Stimulated activated CD8-positive, alpha-beta memory T cell treated with anti-CD3 and anti-CD28 coated beads, Interleukin-4, amount 100 ng/mL, for 48 hours (primary cell): Measurements from ENCODE around the gene SCYL2.
A peak's percentile ranks its signal among the peaks of the same experiment; 100 is the strongest.
"Not testable (repeated sequence)": the region's sequence is repeated elsewhere in the genome, so short reads cannot be mapped to it uniquely, and the experiment has no call there.

Experiments
- DNase-seq: peaks from one replicate; pipeline ENCODE4 v3.0.0-alpha.2; 2020

SCYL2 gene, protein sequence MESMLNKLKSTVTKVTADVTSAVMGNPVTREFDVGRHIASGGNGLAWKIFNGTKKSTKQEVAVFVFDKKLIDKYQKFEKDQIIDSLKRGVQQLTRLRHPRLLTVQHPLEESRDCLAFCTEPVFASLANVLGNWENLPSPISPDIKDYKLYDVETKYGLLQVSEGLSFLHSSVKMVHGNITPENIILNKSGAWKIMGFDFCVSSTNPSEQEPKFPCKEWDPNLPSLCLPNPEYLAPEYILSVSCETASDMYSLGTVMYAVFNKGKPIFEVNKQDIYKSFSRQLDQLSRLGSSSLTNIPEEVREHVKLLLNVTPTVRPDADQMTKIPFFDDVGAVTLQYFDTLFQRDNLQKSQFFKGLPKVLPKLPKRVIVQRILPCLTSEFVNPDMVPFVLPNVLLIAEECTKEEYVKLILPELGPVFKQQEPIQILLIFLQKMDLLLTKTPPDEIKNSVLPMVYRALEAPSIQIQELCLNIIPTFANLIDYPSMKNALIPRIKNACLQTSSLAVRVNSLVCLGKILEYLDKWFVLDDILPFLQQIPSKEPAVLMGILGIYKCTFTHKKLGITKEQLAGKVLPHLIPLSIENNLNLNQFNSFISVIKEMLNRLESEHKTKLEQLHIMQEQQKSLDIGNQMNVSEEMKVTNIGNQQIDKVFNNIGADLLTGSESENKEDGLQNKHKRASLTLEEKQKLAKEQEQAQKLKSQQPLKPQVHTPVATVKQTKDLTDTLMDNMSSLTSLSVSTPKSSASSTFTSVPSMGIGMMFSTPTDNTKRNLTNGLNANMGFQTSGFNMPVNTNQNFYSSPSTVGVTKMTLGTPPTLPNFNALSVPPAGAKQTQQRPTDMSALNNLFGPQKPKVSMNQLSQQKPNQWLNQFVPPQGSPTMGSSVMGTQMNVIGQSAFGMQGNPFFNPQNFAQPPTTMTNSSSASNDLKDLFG

DNA sequence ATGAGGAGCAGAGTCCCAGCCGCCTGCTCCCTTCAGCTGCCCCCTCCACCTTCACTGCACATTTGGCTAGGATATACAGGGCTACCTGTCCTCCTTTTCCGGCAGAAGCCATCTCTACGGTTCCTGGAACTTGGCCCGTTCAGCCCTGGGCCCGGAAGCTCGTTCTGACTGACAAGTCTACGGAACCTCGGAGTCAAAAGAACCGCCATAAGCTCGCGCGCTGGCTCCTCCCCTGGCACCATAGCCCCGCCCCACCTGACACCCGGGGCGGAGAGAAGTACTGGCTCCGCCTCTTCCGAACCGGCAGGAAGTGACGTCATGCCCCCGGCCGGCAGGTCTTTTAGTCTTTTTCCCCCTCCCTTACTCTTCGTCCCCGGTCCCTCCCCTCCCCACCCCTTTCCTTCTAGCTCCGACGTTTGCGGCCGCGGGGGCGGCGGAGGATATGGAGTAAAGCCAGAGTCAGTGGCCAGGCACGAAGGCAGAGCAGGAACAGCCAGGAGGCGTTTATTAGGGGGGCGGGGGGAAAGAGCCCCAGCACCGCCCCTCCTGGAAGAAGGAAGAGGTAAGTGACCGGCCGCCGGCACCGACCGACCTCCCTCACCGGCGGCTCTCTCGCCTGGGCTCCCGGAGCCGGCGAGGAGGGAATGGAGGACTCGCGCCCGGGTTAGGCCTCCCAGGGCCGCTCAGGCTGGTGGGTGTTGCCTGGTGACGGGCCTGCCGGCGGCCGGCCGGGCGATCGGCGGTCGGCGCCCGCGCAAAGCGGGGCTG, at the start of gene SCYL2, which contains the start of gene DEPDC4:
TSS of gene SCYL2 (plus strand) at position 343 of the 768 bp plus-strand sequence. CDS start 15,794 bp downstream, outside the sequence.
TSS of gene DEPDC4 (minus strand) at position 245 of the 768 bp plus-strand sequence. CDS start at position 242, 3 bp downstream.
- peak; percentile 94 for DNase-seq

DNA sequence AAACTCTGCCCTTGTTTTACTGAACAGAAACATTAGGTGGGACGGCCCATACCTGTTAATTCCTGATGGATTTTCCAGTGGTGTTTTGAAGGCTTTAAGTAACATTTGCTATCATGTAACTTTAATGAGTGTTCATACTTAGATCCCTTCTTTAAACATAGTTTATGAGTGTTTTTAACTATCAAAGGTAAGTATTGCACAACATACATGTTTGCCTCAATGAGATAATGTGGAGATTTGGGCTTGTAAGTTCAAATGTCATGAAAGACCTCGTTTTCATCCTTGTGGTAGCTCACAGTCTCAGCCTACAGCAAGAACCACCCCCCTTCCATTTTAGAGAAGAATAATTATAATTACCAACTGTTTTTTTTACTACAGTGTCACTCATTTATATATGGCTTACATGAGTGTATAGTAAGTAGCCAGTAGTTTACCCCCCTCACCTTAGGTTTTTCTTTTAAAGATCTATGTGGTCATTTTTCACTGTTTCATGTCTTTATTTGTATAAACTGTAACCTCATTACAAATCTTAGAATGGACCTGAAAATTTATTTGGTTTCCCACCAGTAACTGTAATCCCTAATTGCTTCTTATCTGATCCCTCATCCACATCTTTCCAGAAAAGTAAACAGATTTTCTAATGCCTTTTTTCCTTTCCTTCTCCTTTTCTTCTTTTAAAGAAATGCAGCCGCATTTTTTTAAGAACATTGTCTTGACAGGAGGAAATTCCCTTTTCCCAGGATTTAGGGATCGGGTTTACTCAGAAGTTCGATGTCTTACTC, 47.5 kb upstream of the SCYL2 start:
- no peak for DNase-seq

DNA sequence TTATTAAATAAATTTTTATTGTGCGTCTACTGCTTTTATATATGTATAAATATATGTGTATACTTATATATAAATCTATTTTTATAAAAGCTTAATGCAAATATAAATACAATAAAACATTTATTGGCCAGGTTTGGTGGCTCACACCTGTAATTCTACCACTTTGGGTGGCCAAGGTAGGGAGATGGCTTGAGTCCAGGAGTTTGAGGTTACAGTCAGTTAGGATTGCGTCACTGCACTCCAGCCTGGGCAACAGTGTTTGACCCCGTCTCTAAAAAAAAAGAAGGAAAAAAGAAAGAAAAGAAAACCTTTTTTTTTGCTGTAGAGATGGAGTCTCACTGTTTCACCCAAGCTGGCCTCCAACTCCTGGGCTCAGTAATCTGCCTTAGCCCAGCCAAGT, 45.5 kb upstream of the SCYL2 start:
- no peak for DNase-seq

DNA sequence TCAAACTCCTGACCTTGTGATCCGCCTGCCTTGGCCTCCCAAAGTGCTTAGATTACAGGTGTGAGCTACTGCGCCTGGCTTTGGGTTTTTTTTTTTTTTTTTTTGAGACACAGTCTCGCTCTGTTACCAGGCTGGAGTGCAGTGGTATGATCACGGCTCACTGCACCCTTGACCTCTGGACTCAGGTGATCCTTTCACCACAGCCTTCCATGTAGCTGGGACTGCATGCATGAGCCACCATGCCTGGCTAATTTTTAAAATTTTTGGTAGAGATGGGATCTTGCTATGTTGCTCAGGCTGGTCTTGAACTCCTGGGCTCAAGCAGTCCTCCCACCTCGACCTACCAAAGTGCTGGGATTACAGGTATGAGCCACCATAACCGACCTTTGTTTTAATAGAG, 44.8 kb upstream of the SCYL2 start:
- not testable (repeated sequence) for DNase-seq

DNA sequence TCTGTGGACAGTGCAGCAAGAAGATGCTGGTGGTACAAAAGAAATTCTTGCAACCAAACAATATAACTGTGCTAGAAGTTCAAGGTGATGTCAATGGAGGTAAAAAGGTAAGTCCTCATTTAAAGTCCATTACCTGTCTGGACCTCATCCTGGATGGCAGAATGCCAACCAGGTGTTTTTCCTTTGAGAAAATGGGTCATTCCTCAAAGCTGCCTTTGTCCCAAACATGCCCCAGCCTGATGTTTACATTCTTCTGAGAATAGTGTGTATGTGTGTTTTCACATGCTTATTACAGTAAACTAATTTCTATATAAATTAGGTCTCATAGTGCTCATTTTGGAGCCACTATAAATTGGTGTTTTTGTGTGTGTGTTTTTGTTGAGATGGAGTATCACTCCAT, 41.5 kb upstream of the SCYL2 start:
- no peak for DNase-seq

DNA sequence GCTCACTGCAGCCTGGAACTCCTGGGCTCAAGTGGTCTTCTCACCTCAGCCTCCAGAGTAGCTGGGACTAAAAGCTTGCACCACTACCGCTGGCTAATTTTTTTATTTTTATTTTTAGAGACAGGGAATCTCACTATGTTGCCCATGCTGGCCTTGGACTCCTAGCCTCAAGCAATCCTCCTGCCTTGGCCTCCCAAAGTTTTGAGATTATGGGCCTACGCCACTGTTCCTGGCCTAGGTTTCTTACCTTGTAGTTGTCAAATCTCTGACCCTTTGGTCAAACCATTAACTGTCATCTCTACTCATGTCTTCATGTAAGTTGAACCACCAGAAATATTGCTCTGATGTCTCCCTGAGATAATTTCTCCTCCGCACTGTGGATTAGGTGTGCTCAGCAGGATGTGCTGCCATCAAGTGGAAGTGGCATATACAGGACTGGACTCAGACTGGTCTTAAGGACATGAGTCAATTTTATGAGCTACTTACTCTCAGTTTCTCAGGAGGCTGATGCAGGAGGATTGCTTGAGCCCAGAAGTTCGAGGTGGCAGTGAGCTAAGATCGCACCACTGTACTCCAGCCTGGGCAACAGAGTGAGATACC, 37.8 kb upstream of the SCYL2 start:
- no peak for DNase-seq

DNA sequence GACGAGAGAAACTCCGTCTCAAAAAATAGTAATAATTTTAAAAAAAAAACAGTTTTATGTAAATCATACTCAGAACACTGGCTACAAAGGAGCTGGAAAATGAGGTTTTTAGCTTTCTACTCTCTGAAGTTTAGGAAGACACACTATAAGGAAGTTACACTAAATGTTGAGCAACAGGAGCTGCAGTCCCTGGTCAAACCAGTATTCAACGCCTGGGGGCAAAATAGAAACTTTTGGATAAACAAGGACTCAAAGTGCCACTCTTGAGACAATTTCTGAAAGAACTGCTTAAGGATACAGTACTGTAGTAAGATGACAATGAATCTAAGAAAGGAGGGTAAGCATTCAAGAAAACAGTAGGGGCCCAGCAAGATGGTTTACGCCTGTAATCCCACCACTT, 37.1 kb upstream of the SCYL2 start:
- no peak for DNase-seq

DNA sequence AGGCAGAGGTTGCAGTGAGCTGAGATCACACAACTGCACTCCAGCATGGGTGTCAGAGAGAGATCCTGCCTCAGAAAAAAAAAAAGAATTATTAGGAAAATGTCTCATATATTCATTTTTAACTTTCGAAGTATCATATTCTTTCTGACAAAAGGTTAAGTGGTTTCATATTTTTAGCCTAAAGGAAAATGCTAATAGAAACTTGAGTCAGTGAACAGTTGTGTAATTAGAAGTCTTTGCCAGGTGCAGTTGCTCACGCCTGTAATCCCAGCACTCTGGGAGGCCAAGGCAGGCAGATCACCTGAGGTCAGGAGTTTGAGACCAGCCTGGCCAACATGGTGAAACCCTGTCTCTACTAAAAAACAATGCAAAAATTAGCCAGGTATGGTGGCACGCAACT, 35.1 kb upstream of the SCYL2 start:
- DNase-seq = not testable (repeated sequence)

DNA sequence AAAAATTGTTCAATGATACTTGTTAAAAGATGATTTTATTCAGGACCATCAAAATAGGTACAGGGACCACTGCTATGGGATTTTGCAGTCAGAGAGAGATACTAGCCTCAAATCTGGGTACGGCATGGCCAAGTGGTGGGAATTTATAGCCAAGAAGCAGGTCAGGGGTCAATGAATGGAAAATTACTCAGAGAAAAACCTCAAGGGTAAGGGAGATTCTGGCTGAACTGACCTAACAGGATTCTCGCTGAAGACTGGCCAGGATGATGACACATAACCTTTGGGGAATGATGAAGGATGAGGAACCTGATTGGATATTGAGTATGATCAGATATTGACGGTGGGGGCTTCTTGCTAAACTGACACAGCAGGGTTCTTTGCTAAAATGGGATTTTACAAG, 32.8 kb upstream of the SCYL2 start:
- no peak for DNase-seq

DNA sequence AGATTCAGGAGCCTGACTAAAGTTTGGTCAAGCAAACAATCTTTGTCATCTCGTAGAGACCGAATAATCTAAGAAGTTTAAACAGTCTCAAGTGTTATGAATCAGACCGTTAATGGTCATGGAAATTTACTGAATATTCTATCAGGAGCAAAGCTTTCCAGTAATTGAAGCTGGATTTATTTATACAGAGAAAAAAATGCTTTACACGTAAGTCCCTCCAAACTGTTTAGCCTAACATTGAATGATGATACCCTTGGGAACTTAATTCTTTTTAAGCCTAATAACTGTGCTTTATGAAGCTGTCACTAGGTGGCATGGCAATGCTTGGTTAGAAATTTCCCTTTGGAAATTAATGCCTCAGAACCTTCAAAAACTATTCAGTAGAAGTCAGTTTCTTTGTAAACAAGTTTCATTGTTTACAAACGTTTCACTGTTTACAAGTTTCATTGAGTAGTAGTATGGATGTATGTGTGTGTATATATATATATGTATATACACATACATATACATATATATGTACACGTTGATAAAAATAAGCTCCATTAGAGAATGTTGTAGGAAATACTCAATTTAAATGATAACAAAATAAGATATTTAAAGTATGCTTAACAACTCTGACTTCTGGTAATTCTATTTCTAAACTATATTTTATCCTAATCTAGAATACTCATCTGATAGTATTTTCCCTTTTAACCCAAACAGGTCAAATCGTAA, 32.2 kb upstream of the SCYL2 start:
- DNase-seq = no peak

DNA sequence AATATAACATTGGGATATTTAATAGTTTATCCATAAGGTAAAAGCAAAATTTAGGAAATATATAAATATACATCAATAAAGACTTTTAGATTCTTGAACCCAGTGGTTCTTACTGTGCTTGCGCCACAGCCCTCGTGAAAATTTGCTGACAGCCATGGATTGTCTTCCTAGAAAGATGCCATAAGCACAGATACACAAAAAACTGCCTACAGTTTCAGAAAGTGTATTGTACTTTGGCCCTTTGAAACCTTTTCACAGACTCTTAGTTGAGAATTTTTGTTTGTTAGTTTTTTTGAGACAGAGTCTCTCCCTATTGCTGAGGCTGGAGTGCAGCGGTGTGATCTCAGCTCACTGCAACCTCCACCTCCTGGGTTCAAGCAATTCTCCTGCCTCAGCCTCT, 28.2 kb upstream of the SCYL2 start:
- no peak for DNase-seq

DNA sequence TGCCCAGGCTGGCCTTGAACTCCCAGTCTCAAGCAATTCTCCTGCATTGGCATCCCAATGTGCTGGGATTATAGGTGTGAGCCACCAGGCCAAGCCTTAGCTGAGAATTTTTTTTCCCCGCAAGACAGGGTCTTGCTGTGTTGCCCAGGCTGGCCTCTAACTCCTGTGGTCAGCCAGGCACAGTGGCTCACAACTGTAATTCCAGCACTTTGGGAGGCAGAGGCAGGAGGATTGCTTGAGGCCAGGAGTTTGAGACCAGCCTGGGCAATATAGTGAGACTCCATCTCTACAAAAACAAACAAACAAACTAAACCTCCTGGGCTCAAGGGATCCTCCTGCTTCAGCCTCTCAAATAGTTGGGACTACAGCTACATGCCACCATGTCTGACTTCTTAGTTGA, 27.4 kb upstream of the SCYL2 start:
- DNase-seq = no peak

DNA sequence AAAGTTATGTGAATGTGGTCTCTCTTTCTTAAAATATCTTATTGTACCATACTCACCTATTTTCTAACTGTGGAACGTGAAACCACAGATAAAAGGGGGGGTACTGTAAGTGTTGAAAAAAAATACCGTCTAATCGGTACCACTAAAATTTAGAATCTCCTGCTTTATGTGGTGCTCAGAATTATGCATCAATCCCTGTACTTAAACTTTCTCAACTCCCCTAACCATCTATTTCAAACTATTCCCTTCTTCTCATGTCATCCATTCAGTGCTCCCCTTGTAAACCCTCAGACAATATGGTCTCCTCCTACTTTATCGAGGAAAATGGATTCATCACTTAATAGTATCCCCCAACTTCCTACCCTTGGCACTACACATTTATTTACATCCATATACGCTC, 23.8 kb upstream of the SCYL2 start:
- no peak for DNase-seq

DNA sequence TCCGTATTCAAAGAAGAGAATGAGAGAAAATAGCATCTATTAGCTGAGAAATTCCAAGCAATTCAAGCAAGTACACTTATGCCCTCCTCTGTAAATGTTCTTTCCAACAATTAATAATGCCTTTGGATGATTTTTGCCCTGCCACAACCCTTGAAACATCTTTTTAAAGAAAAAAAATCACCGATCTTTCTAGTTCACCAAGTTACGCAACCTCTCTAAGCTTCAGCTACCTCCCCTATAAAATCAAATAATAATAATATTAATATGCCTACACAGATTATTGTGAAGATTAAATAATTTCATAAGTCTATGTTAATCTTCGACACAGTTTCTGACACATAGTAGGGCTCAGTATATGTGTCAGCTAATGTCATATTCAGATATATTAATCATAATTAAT, 19.2 kb upstream of the SCYL2 start:
- no peak for DNase-seq

DNA sequence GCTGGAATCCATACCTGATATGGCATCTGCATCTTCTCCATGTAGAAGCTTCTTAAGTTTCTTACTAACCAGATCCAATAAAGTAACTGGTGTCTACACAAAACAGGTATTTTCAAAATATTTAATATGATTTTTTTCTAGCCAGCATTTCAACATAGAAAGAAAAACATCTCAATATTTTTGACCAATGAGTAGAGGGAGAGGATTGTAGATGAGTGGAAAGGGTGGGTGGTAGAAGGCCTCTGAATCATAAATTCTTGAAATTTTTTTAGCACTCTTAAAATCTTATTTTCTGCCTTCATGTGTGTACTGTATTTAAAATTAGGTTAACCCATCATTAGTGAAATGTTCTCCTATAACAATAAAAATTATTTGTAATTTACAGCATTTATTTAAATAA, 18.1 kb upstream of the SCYL2 start:
- DNase-seq = no peak

DNA sequence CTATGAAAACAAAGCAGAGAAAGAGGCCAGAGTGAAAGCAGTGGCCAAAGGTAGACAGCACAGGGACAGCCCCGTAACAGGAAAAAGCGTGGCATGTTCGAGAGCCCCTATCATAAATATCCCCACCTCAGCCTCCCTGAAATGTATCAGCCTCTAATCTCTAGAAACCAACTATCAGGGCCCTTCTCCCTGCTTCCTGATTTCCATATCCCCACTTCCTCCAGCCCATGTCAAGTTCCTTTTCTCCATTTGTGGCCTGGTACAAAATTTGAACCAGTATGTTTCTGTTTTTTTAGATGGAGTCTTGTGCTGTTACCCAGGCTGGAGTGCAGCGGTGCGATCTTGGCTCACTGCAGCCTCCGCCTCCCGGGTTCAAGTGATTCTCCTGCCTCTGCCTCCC, 17.0 kb upstream of the SCYL2 start:
- no peak for DNase-seq

DNA sequence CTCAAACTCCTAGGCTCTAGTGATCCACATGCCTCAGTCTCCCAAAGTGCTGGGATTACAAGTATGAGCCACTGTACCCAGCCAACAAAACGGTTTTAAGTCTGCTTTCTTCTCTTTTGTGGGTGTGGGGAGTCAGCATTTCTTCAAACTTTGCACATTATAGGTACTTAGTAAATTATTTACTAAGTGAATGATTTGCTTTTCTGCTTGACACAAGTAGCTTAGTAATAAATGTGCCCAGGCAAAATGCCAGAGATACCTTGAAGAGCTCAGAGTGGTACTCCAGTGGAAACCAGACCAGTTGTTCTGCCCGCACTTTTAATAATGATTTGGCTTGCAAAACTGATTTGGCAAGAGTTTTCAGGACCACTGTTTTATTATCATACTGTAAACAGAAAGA, 15.1 kb upstream of the SCYL2 start:
- DNase-seq = no peak

DNA sequence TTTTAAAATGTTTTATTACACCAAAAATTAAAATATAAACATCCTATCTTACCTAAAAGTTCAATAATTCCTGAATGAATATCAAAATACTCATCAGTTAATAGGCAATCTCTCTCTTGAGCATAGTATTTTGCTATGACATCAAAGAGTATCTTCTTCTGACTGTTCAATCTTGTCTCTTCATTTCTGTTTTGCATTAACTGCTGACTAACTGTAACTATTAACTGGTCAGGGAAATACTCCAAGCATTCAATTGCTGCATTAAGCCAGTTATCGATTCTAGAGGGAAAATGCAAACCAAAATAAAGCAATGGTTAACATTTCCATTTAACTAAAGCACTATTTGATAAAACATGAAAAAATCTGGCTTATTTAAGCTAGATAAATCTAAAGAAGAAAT, 13.5 kb upstream of the SCYL2 start:
- DNase-seq = no peak

DNA sequence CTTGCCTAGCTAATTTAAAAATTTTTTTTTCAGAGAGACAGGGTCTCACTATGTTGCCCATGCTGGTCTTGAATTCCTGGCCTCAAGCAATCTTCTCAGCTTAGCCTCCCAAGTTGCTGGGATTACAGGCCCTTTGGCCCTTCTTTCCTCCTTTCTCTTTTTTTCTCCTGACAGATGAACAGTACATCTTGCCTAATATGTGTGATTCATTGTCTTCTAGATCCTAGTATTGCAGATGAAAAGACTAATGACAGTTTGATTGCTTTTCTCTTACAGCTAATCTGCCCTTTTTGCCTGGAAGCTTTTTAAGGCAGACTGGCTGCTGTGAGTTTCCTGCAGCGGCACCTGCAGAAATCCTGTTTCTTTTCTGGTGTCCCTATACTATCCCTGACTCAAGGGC, 12.1 kb upstream of the SCYL2 start:
- DNase-seq = no peak

DNA sequence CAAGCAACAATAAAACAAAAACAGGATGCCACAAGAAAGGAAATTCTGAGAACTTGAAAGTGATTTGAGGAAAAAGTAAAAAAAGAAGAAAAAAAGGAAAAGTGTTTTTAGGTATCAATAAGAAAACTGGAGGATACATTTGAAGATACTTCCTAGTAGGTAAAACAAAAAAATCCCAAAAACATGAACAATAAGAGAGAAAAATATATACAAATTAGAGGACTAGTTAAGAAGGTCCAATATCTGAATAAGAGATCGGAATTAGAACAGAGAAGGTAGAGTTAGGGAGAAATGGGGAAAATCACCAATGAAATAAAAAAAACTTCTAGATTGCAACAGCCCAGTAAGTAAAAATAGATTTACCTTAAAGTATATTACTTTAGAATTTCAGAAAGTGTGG, 8.8 kb upstream of the SCYL2 start:
- DNase-seq = no peak

DNA sequence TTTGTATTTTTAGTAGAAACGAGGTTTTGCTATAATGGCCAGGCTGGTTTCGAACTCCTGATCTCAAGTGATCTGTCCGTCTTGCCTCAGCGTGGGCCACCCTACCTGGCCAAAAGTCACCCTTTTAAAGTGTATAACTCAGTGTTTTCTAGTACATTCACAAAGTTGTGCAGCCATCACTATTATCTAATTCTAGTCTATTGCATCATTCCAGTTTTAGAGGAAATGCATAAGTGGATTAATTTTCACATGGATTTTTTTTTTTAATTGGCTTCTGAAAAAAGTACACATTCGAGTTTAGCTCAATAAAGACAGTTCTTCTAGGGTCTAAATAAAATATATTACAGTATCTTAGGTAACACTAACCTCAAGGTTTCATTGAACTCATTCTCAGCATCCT, 3.8 kb upstream of the SCYL2 start:
- no peak for DNase-seq
